HG02943 (cell line): ENCODE measurements around the gene ABI2.
"Not testable (repeated sequence)": the region's sequence is repeated elsewhere in the genome, so short reads cannot be mapped to it uniquely, and the experiment has no call there.

Experiments used
- ATAC-seq: cut with Tn5 transposase; IDR thresholded peaks from one replicate; pipeline ENCODE4 v1.9.1; 2021; ENCODE audit warnings: mild to moderate bottlenecking, low read depth, moderate library complexity; ENCODE audit not compliant: unreplicated experiment

ABI2 gene

GRCh38 chr2:203413796-203414195 lies 85.6 kb downstream of the ABI2 start:
- no peak for ATAC-seq

GRCh38 chr2:203418271-203418670 lies 90.1 kb downstream of the ABI2 start:
- no peak for ATAC-seq

GRCh38 chr2:203427061-203427460 lies 98.9 kb downstream of the ABI2 start:
- ATAC-seq: no peak

GRCh38 chr2:203429643-203430042 lies 101.4 kb downstream of the ABI2 start:
- ATAC-seq: not testable (repeated sequence)

GRCh38 chr2:203431391-203432185 lies 103.4 kb downstream of the ABI2 start:
- no peak for ATAC-seq

- ATAC-seq: no peak
Observed at GRCh38 chr2:203432811-203433210, 104.6 kb downstream of the ABI2 start.

GRCh38 chr2:203436496-203436895 lies 108.3 kb downstream of the ABI2 start:
- ATAC-seq: no peak

- no peak for ATAC-seq
Observed at GRCh38 chr2:203437511-203437910, 109.3 kb downstream of the ABI2 start.

GRCh38 chr2:203438528-203438927 lies 110.3 kb downstream of the ABI2 start:
- no peak for ATAC-seq

- no peak for ATAC-seq
Observed at GRCh38 chr2:203440671-203441070, 112.5 kb downstream of the ABI2 start.

- no peak for ATAC-seq
Observed at GRCh38 chr2:203441463-203441862, 113.3 kb downstream of the ABI2 start.

- ATAC-seq: no peak
Observed at GRCh38 chr2:203442463-203442862, 114.3 kb downstream of the ABI2 start.

GRCh38 chr2:203444738-203445137 lies 116.5 kb downstream of the ABI2 start:
- no peak for ATAC-seq

GRCh38 chr2:203446071-203446481 lies 117.9 kb downstream of the ABI2 start:
- no peak for ATAC-seq

GRCh38 chr2:203446780-203447179 lies 118.6 kb downstream of the ABI2 start:
- ATAC-seq: no peak

- ATAC-seq: no peak
Observed at GRCh38 chr2:203450561-203450960, 122.4 kb downstream of the ABI2 start.

GRCh38 chr2:203451011-203451410 lies 122.8 kb downstream of the ABI2 start:
- no peak for ATAC-seq

GRCh38 chr2:203451689-203452088 lies 123.5 kb downstream of the ABI2 start:
- ATAC-seq: no peak

- no peak for ATAC-seq
Observed at GRCh38 chr2:203453858-203454451, 125.8 kb downstream of the ABI2 start.

GRCh38 chr2:203455209-203455608 lies 127.0 kb downstream of the ABI2 start:
- no peak for ATAC-seq

GRCh38 chr2:203461746-203462145 lies 133.6 kb downstream of the ABI2 start:
- no peak for ATAC-seq

- no peak for ATAC-seq
Observed at GRCh38 chr2:203462308-203462707, 134.1 kb downstream of the ABI2 start.
